H1 (cell line): ENCODE results near the gene INVS. TPM values are rescaled to one million over a fixed set of nuclear protein-coding genes. Genes with fewer than 3 reads are reported as not detected.

Experiments used
- CTCF ChIA-PET: fragments of 300-600 bp; sonication (Branson Sonifier 250); formaldehyde crosslinking; loops from one replicate; lab custom pipeline; 2021; ENCODE audit not compliant: partially characterized antibody; lab: Charles Lee
- POLR2A ChIA-PET: fragments of 300-600 bp; sonication (Branson Sonifier 250); formaldehyde crosslinking; loops from one replicate; lab custom pipeline; 2021; ENCODE audit warnings: inconsistent platforms; ENCODE audit not compliant: partially characterized antibody; lab: Charles Lee
- DNase-seq, 2 experiments: peaks; one replicate each; pipeline versions ENCODE4 v3.0.0 to v3.0.0-alpha.2; 2010 to 2022; ENCODE audit warnings: low spot score in 2 of 2, low read depth in 1 of 2, mixed read lengths in 1 of 2
- FAIRE-seq: peaks from 2 replicates; lab custom pipeline; 2011; peaks lifted over from hg19 to GRCh38; lab: Jason Lieb, UNC
- H2AFZ ChIP-seq: 2 replicates; pipeline ENCODE4 v1.8.1; 2012; ENCODE audit warnings: low read length, inconsistent platforms
- H2AK5ac ChIP-seq: 2 replicates; pipeline ENCODE4 v1.6.1; 2013; ENCODE audit warnings: low read depth, low read length
- H2BK120ac ChIP-seq: replicated peaks from 2 replicates; pipeline ENCODE3; 2013; ENCODE audit warnings: low read depth, low read length, inconsistent platforms
- H2BK12ac ChIP-seq: 2 replicates; pipeline ENCODE4 v1.6.1; 2013; ENCODE audit warnings: low read depth, low read length
- H2BK15ac ChIP-seq: 2 replicates; pipeline ENCODE4 v1.6.1; 2013; ENCODE audit warnings: low read length
- H2BK20ac ChIP-seq: 2 replicates; pipeline ENCODE4 v1.6.1; 2013; ENCODE audit warnings: low read length
- H2BK5ac ChIP-seq: 2 replicates; pipeline ENCODE4 v1.6.1; 2013; ENCODE audit warnings: low read depth, low read length
- H3K14ac ChIP-seq: 2 replicates; pipeline ENCODE4 v1.6.1; 2013; ENCODE audit warnings: inconsistent platforms; ENCODE audit not compliant: insufficient read length
- H3K18ac ChIP-seq: 2 replicates; pipeline ENCODE4 v1.6.1; 2013; ENCODE audit warnings: low read length; ENCODE audit errors: extremely low read depth
- H3K23ac ChIP-seq: 2 replicates; pipeline ENCODE4 v1.6.1; 2013; ENCODE audit warnings: inconsistent platforms; ENCODE audit not compliant: insufficient read length
- H3K23me2 ChIP-seq: 2 replicates; pipeline ENCODE4 v1.6.1; 2013; ENCODE audit warnings: low read depth, low read length
- H3K27ac ChIP-seq: 2 replicates; pipeline ENCODE4 v1.6.1; 2011; ENCODE audit warnings: low read depth, low read length, inconsistent platforms
- H3K27me3 ChIP-seq, 4 experiments: replicated peaks in 1 of 4; 1 replicate in 1 of 4; 2 replicates in 3 of 4; pipeline versions ENCODE4 v1.6.1 to v1.8.1; 2011 to 2013; ENCODE audit warnings: low read length in 3 of 4, mild to moderate bottlenecking in 3 of 4, inconsistent platforms in 2 of 4, mixed read lengths in 2 of 4, moderate library complexity in 1 of 4; ENCODE audit not compliant: control insufficient read depth in 3 of 4, insufficient read depth in 3 of 4; ENCODE audit errors: extremely low read depth in 1 of 4
- H3K36me3 ChIP-seq, 4 experiments: 2 replicates each; pipeline versions ENCODE4 v1.6.1 to v1.8.1; 2011 to 2013; ENCODE audit warnings: mild to moderate bottlenecking in 4 of 4, low read length in 3 of 4, moderate library complexity in 2 of 4, control low read depth in 1 of 4, inconsistent platforms in 1 of 4; ENCODE audit not compliant: insufficient read depth in 4 of 4, control insufficient read depth in 2 of 4
- H3K4ac ChIP-seq: replicated peaks from 2 replicates; pipeline ENCODE3; 2013; ENCODE audit warnings: low read length, low read depth, mixed read lengths, inconsistent platforms; ENCODE audit not compliant: insufficient read length
- H3K4me1 ChIP-seq, 4 experiments: replicated peaks in 1 of 4; 1 replicate in 1 of 4; 2 replicates in 3 of 4; pipeline versions ENCODE4 v1.6.1 to v1.8.1; 2011 to 2013; ENCODE audit warnings: low read length in 3 of 4, inconsistent platforms in 2 of 4, mixed read lengths in 1 of 4; ENCODE audit not compliant: insufficient read depth in 4 of 4, control insufficient read depth in 3 of 4
- H3K4me2 ChIP-seq, 2 experiments: 2 replicates each; pipeline versions ENCODE4 v1.6.1 to v1.8.1; 2011 to 2013; ENCODE audit warnings: low read depth in 2 of 2, low read length in 2 of 2, control low read depth in 1 of 2, inconsistent platforms in 1 of 2, mild to moderate bottlenecking in 1 of 2; ENCODE audit not compliant: insufficient read depth in 1 of 2
- H3K4me3 ChIP-seq, 4 experiments: fragments of 200-600, 300-600 bp in 1 of 4; sonication (generic), shearing (Covaris generic), sonication (Bioruptor Twin) in 1 of 4; 2 replicates each; pipeline versions ENCODE4 v1.5.1 to v1.8.1; 2011 to 2016; ENCODE audit warnings: low read length in 4 of 4, low read depth in 3 of 4, control low read depth in 2 of 4, inconsistent platforms in 2 of 4, mild to moderate bottlenecking in 2 of 4, mixed read lengths in 1 of 4, moderate library complexity in 1 of 4; ENCODE audit not compliant: insufficient read depth in 2 of 4; ENCODE audit errors: extremely low read depth in 1 of 4
- H3K56ac ChIP-seq: replicated peaks from 2 replicates; pipeline ENCODE3; 2013; ENCODE audit warnings: low read depth, mild to moderate bottlenecking, mixed read lengths, low read length, inconsistent platforms; ENCODE audit not compliant: insufficient read length
- H3K79me1 ChIP-seq: 2 replicates; pipeline ENCODE4 v1.6.1; 2013; ENCODE audit warnings: low read depth, low read length, control low read depth
- H3K79me2 ChIP-seq, 2 experiments: 2 replicates each; pipeline versions ENCODE4 v1.6.1 to v1.8.1; 2012 to 2013; ENCODE audit warnings: low read length in 2 of 2, mild to moderate bottlenecking in 2 of 2, inconsistent platforms in 1 of 2; ENCODE audit not compliant: insufficient read depth in 2 of 2, control insufficient read depth in 1 of 2
- H3K9ac ChIP-seq, 4 experiments: replicated peaks in 1 of 4; 1 replicate in 1 of 4; 2 replicates in 3 of 4; pipeline versions ENCODE4 v1.6.1 to v1.8.1; 2011 to 2013; ENCODE audit warnings: low read depth in 3 of 4, low read length in 3 of 4, control low read depth in 2 of 4, mild to moderate bottlenecking in 2 of 4, moderate library complexity in 2 of 4, inconsistent platforms in 1 of 4; ENCODE audit errors: extremely low read depth in 1 of 4
- H3K9me3 ChIP-seq, 2 experiments: 2 replicates each; pipeline versions ENCODE4 v1.6.1 to v1.8.1; 2012 to 2013; ENCODE audit warnings: mild to moderate bottlenecking in 2 of 2, moderate library complexity in 2 of 2, control low read depth in 1 of 2, inconsistent platforms in 1 of 2, low read depth in 1 of 2, low read length in 1 of 2, mixed read lengths in 1 of 2; ENCODE audit not compliant: insufficient read depth in 2 of 2
- H4K20me1 ChIP-seq, 2 experiments: replicated peaks in 1 of 2; 2 replicates each; pipeline versions ENCODE3 to v1.8.1; 2011 to 2013; ENCODE audit warnings: inconsistent platforms in 2 of 2, low read length in 2 of 2, mild to moderate bottlenecking in 1 of 2; ENCODE audit not compliant: insufficient read depth in 2 of 2, control insufficient read depth in 1 of 2
- H4K5ac ChIP-seq: 2 replicates; pipeline ENCODE4 v1.6.1; 2013; ENCODE audit warnings: low read length, low read depth, mixed read lengths, inconsistent platforms; ENCODE audit not compliant: insufficient read length
- H4K8ac ChIP-seq: 2 replicates; pipeline ENCODE4 v1.8.0; 2013; ENCODE audit warnings: mild to moderate bottlenecking, moderate library complexity, low read length, inconsistent platforms; ENCODE audit not compliant: insufficient read depth; ENCODE audit errors: extremely low read depth
- H4K91ac ChIP-seq: replicated peaks from 2 replicates; pipeline ENCODE3; 2013; ENCODE audit warnings: low read length, mixed read lengths, inconsistent platforms; ENCODE audit not compliant: insufficient read length
- EGR1 ChIP-seq: IDR thresholded peaks from 2 replicates; pipeline ENCODE4 v1.6.1; 2011; ENCODE audit warnings: low read depth, low read length, borderline replicate concordance
- HDAC2 ChIP-seq, 2 experiments: fragments of 300-600 bp in 1 of 2; sonication (generic) in 1 of 2; IDR thresholded peaks; 2 replicates each; pipeline ENCODE4 v1.6.1; 2011 to 2012; ENCODE audit warnings: low read depth in 2 of 2, low read length in 2 of 2, mild to moderate bottlenecking in 2 of 2, moderate library complexity in 2 of 2, borderline replicate concordance in 1 of 2, inconsistent platforms in 1 of 2
- WGBS, 2 experiments: shearing (Covaris generic) in 1 of 2; methylation state at CpG; one replicate each; pipeline versions ENCODE4 v1.1.6 to v1.1.7; 2013 to 2015; ENCODE audit warnings: low lambda C conversion rate in 2 of 2, mixed read lengths in 2 of 2, inconsistent platforms in 1 of 2, low coverage in 1 of 2, missing lambda C conversion rate in 1 of 2; ENCODE audit not compliant: insufficient replicate concordance in 2 of 2, insufficient coverage in 1 of 2, insufficient read length in 1 of 2; ENCODE audit errors: extremely low coverage in 1 of 2, missing lambda C conversion rate in 1 of 2; 5-methylcytosine and 5-hydroxymethylcytosine counted together
- polyA plus RNA-seq, 7 experiments: library from polyadenylated mRNA; depleted of rRNA in 3 of 7; stranded (reverse) in 5 of 7; unstranded in 2 of 7; fragments of >200 nt in 5 of 7; fragments of 200-250 nt in 2 of 7; gene quantifications; 1 replicate in 5 of 7; 2 replicates in 1 of 7; 4 replicates in 1 of 7; pipeline versions ENCODE4 v1.2.1 to v1.2.3, GENCODE V29; 2011 to 2013; ENCODE audit warnings: missing spikeins in 2 of 7, mixed read lengths in 2 of 7
- total RNA-seq: library from RNA; stranded (reverse); fragmentation: NEBNext Ultra II Directional; extraction: Animal tissue kit (Norgen Biotek cat#: 25700); gene quantifications from 2 replicates; pipeline ENCODE4 v1.2.1, GENCODE V29; 2021

INVS gene
- total and polyA plus RNA-seq, 2 of the 8 experiments (the other 6 are each of a cell fraction or from before 2014, with no cell fraction given), result 4.1 to 6.9 TPM

DNA sequence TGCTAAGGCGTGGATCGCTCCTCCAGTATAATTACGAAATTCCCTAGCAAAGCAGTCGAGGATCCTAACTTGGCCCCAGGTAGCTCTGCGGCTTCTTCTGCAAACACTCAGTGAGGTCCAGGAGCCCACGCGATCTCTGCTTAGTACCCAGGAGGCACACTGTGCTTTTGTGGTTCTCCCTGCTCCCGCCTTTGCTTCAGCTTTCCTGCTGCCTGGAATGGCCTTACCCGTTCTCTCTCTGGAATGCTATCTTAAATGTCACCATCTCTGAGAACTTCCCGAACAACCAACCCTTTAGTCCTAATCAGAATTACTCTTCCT is 639 bp downstream of the INVS start:
- H3K79me2 ChIP-seq, result peaks cover 0 to 31% of the 10 kb centered on the region in 2 experiments; a peak in 2 of 4 replicates
- WGBS, 2 experiments, result 47% methylated on average over 10 of the region's 10 CpGs; no CpG with 5 or more reads in 1 of the 2 experiments
- TF ChIP-seq HDAC2 (IDR thresholded peaks at IDR 0.05; ENCODE audit: borderline replicate concordance in 1 of 2, low read depth in 2 of 2, low read length in 2 of 2), result 0 out of 4 replicates have a peak, but pooled peaks of 1 of the 2 experiments have one; percentile 9
- TF ChIP-seq EGR1, result no peak
- H3K9ac ChIP-seq, result peak overlapping the region; percentile 35 to 68 (median 46); a peak in 6 of 7 replicates
- no peak overlapping the region for H3K4ac ChIP-seq
- no peak overlapping the region for H3K56ac ChIP-seq
- H3K27ac ChIP-seq, result 0 out of 2 replicates have a peak overlapping the region, but pooled peaks have one; percentile 46
- no peaks in the 10 kb centered on the region for H3K79me1 ChIP-seq
- no peak overlapping the region for H2BK20ac ChIP-seq
- peak overlapping the region; percentile 85 to 98 (median 97) for H3K4me3 ChIP-seq
- H3K4me1 ChIP-seq, result peaks cover 2 to 5% (median 3%) of the 10 kb centered on the region in 4 experiments; a peak in 4 of 7 replicates
- H3K23ac ChIP-seq, result no peak overlapping the region
- H2BK5ac ChIP-seq, result 0 out of 2 replicates have a peak overlapping the region, but pooled peaks have one; percentile 45
- no peak overlapping the region for H3K14ac ChIP-seq
- H4K5ac ChIP-seq, result peak overlapping the region; percentile 59
- FAIRE-seq (no peak), DNase-seq (no peak)
- peaks cover 0 to 4% (median 2%) of the 10 kb centered on the region in 4 experiments; a peak in 2 of 8 replicates for H3K36me3 ChIP-seq
- H3K18ac ChIP-seq, result peak overlapping the region; percentile 65; the same call in 1 of the 2 replicates
- no peaks in the 10 kb centered on the region for H3K27me3 ChIP-seq
- H2BK15ac ChIP-seq, result no peak overlapping the region
- ChIA-PET POLR2A (interaction anchor here (2.7 kb wide), 1 partner anchor 13 kb away, joined by 10 read pairs; no protein-coding TSS in a partner anchor), CTCF (interaction anchor here (0.9 kb wide), 1 partner anchor 12 kb away, joined by 3 read pairs; no protein-coding TSS in a partner anchor)
- H3K9me3 ChIP-seq, result no peaks in the 10 kb centered on the region
- peak overlapping the region; percentile 95 for H2AFZ ChIP-seq
- peaks cover 0 to 8% of the 10 kb centered on the region in 2 experiments for H4K20me1 ChIP-seq
- H2BK120ac ChIP-seq, result no peak overlapping the region
- H4K91ac ChIP-seq, result no peak overlapping the region
- H4K8ac ChIP-seq, result no peak overlapping the region
- H2BK12ac ChIP-seq, result 0 out of 2 replicates have a peak overlapping the region, but pooled peaks have one; percentile 31
- H2AK5ac ChIP-seq, result no peak overlapping the region
- peaks cover 9% of the 10 kb centered on the region for H3K23me2 ChIP-seq
- H3K4me2 ChIP-seq, result peak overlapping the region; percentile 82 to 83
